Smooth muscle cell of the brain vasculature (primary cell): ENCODE data around the gene HOXD8.

Source experiments
- DNase-seq: peaks from one replicate; pipeline ENCODE4 v3.0.0-alpha.2; 2012; ENCODE audit warnings: low read depth, low spot score

The HOXD8 gene

GRCh38 chr2:176159663-176160250, 30.3 kb downstream of the HOXD8 start:
- no peak for DNase-seq

GRCh38 chr2:176160251-176160985, 30.9 kb downstream of the HOXD8 start:
- DNase-seq, result no peak

- no peak for DNase-seq
Observed at GRCh38 chr2:176160986-176161824, 31.7 kb downstream of the HOXD8 start.

- no peak for DNase-seq
Observed at GRCh38 chr2:176161825-176162626, 32.5 kb downstream of the HOXD8 start.

- no peak for DNase-seq
Observed at GRCh38 chr2:176162911-176163671, 33.6 kb downstream of the HOXD8 start.

GRCh38 chr2:176163672-176164056, 34.2 kb downstream of the HOXD8 start:
- DNase-seq, result no peak

- no peak for DNase-seq
Observed at GRCh38 chr2:176164201-176164600, 34.7 kb downstream of the HOXD8 start.

GRCh38 chr2:176164611-176165369, 35.3 kb downstream of the HOXD8 start:
- no peak for DNase-seq

- DNase-seq, result no peak
Observed at GRCh38 chr2:176165370-176166050, 36.0 kb downstream of the HOXD8 start.

GRCh38 chr2:176166272-176166671, 36.8 kb downstream of the HOXD8 start:
- no peak for DNase-seq

GRCh38 chr2:176167398-176167797, 37.9 kb downstream of the HOXD8 start:
- DNase-seq, result no peak

GRCh38 chr2:176169181-176169580, 39.7 kb downstream of the HOXD8 start:
- no peak for DNase-seq

- no peak for DNase-seq
Observed at GRCh38 chr2:176169711-176170110, 40.2 kb downstream of the HOXD8 start.

GRCh38 chr2:176170602-176171305, 41.2 kb downstream of the HOXD8 start:
- no peak for DNase-seq

GRCh38 chr2:176171351-176172006, 42.0 kb downstream of the HOXD8 start:
- DNase-seq, result no peak

- no peak for DNase-seq
Observed at GRCh38 chr2:176172007-176172894, 42.7 kb downstream of the HOXD8 start.

GRCh38 chr2:176172895-176173566, 43.5 kb downstream of the HOXD8 start:
- DNase-seq, result no peak
